Measurements from ENCODE around the gene AGPAT4. TPM values are rescaled to one million over a fixed set of nuclear protein-coding genes. Genes with fewer than 3 reads are reported as not detected.

Gene AGPAT4
- total and polyA plus RNA-seq, 4 donors = 3.7 to 32.8 (median 9.7) TPM

GRCh38 chr6:161139304-161139765 lies 134.5 kb downstream of the AGPAT4 start:
- TF ChIP-seq CTCF (IDR thresholded peaks at IDR 0.05; ENCODE audit: control extremely low read depth, extremely low read depth) = no peak
- no peak for ATAC-seq (ENCODE audit: insufficient read depth, low FRiP score)
- Histone ChIP-seq H3K9ac (ENCODE audit: insufficient read depth in 1 of 2, low read length in 2 of 2) (no peak overlapping the region), H3K27me3 (ENCODE audit: control insufficient read depth in 3 of 3, insufficient read depth in 3 of 3, low read length in 2 of 3) (no peaks in the 10 kb centered on the region), H3K4me3 (no peak overlapping the region), H3K36me3 (ENCODE audit: control insufficient read depth in 4 of 4, insufficient read depth in 4 of 4, low read length in 4 of 4) (peaks cover 0 to 18% (median 3%) of the 10 kb centered on the region in 4 donors), H3K4me1 (ENCODE audit: control insufficient read depth in 5 of 5, insufficient read depth in 5 of 5, low read length in 5 of 5) (no peaks in the 10 kb centered on the region), H3K27ac (ENCODE audit: low read depth in 1 of 2, low read length in 1 of 2) (no peak overlapping the region), H3K9me3 (ENCODE audit: control insufficient read depth in 4 of 4, insufficient read depth in 3 of 4, low read length in 3 of 4) (no peaks in the 10 kb centered on the region)
- 96% methylated on average over 18 of the region's 18 CpGs for whole genome bisulfite sequencing, 2 donors
- no peak for DNase-seq

GRCh38 chr6:161138543-161139303 lies 135.1 kb downstream of the AGPAT4 start:
- Histone ChIP-seq H3K27me3 (ENCODE audit: control insufficient read depth in 3 of 3, insufficient read depth in 3 of 3, low read length in 2 of 3) (no peaks in the 10 kb centered on the region), H3K36me3 (ENCODE audit: control insufficient read depth in 4 of 4, insufficient read depth in 4 of 4, low read length in 4 of 4) (peaks cover 0 to 18% (median 3%) of the 10 kb centered on the region in 4 donors), H3K4me1 (ENCODE audit: control insufficient read depth in 5 of 5, insufficient read depth in 5 of 5, low read length in 5 of 5) (no peaks in the 10 kb centered on the region), H3K4me3 (no peak overlapping the region), H3K9me3 (ENCODE audit: control insufficient read depth in 4 of 4, insufficient read depth in 3 of 4, low read length in 3 of 4) (no peaks in the 10 kb centered on the region), H3K27ac (ENCODE audit: low read depth in 1 of 2, low read length in 1 of 2) (no peak overlapping the region), H3K9ac (ENCODE audit: insufficient read depth in 1 of 2, low read length in 2 of 2) (no peak overlapping the region)
- TF ChIP-seq CTCF (IDR thresholded peaks at IDR 0.05; ENCODE audit: control extremely low read depth, extremely low read depth) = no peak
- 91 to 95% methylated on average over 23 of the region's 23 CpGs for WGBS, 2 donors
- DNase-seq = no peak
- no peak for ATAC-seq (ENCODE audit: insufficient read depth, low FRiP score)

GRCh38 chr6:161137839-161138542 lies 135.9 kb downstream of the AGPAT4 start:
- H3K4me1 ChIP-seq (ENCODE audit: control insufficient read depth in 5 of 5, insufficient read depth in 5 of 5, low read length in 5 of 5) = no peaks in the 10 kb centered on the region
- H3K9me3 ChIP-seq (ENCODE audit: control insufficient read depth in 4 of 4, insufficient read depth in 3 of 4, low read length in 3 of 4) = no peaks in the 10 kb centered on the region
- no peak overlapping the region for H3K4me3 ChIP-seq
- peaks cover 0 to 18% (median 3%) of the 10 kb centered on the region in 4 donors for H3K36me3 ChIP-seq (ENCODE audit: control insufficient read depth in 4 of 4, insufficient read depth in 4 of 4, low read length in 4 of 4)
- 95 to 97% methylated on average over 12 of the region's 12 CpGs for WGBS, 2 donors
- no peaks in the 10 kb centered on the region for H3K27me3 ChIP-seq (ENCODE audit: control insufficient read depth in 3 of 3, insufficient read depth in 3 of 3, low read length in 2 of 3)
- DNase-seq = no peak
- no peak for ATAC-seq (ENCODE audit: insufficient read depth, low FRiP score)
- TF ChIP-seq CTCF (IDR thresholded peaks at IDR 0.05; ENCODE audit: control extremely low read depth, extremely low read depth) = no peak
- no peak overlapping the region for H3K27ac ChIP-seq (ENCODE audit: low read depth in 1 of 2, low read length in 1 of 2)
- no peak overlapping the region for H3K9ac ChIP-seq (ENCODE audit: insufficient read depth in 1 of 2, low read length in 2 of 2)

Measured in lung (tissue), 12 donors.